Type B pancreatic cell (in vitro differentiated cells): ENCODE measurements around the gene SLC22A31. TPM values are rescaled to one million over a fixed set of nuclear protein-coding genes. Genes with fewer than 3 reads are reported as not detected.

Experiments used
- DNase-seq: peaks from one replicate; pipeline ENCODE4 v3.0.0; 2021; ENCODE audit warnings: mixed read lengths; ENCODE audit not compliant: unreplicated experiment; ENCODE audit errors: extremely low spot score
- H3K27ac Mint-ChIP-seq: 2 replicates; pipeline ENCODE4 v1.8.0; 2021; ENCODE audit warnings: mild to moderate bottlenecking, mixed read lengths
- H3K27me3 Mint-ChIP-seq: 2 replicates; pipeline ENCODE4 v1.8.0; 2021; ENCODE audit warnings: mixed read lengths
- H3K36me3 Mint-ChIP-seq: 2 replicates; pipeline ENCODE4 v1.8.0; 2021; ENCODE audit warnings: mixed read lengths
- H3K4me1 Mint-ChIP-seq: one replicate; pipeline ENCODE4 v1.8.0; 2021; ENCODE audit warnings: mixed read lengths; ENCODE audit not compliant: unreplicated experiment
- H3K4me3 Mint-ChIP-seq: 2 replicates; pipeline ENCODE4 v1.8.0; 2021; ENCODE audit warnings: mild to moderate bottlenecking, mixed read lengths
- H3K9me3 Mint-ChIP-seq: 2 replicates; pipeline ENCODE4 v1.8.0; 2021; ENCODE audit warnings: mixed read lengths
- CTCF ChIP-seq: fragments of 200-600 bp; sonication (generic); conservative IDR thresholded peaks from 2 replicates; pipeline ENCODE4 v1.5.0; 2021; ENCODE audit warnings: antibody characterized with exemption, mild to moderate bottlenecking
- total RNA-seq: library from RNA; stranded (reverse); gene quantifications from 2 replicates; pipeline ENCODE4 v1.2.1, GENCODE V29; 2021; ENCODE audit warnings: low replicate concordance

Gene SLC22A31
- total RNA-seq, 1 donor from 2014 or later: 2.9 TPM

GRCh38 chr16:89146211-89147005 is 53.9 kb downstream of the SLC22A31 start:
- no peak overlapping the region for H3K4me3 Mint-ChIP-seq
- H3K4me1 Mint-ChIP-seq: no peaks in the 10 kb centered on the region
- H3K36me3 Mint-ChIP-seq: peaks cover 15% of the 10 kb centered on the region
- no peak overlapping the region for H3K27ac Mint-ChIP-seq
- no peaks in the 10 kb centered on the region for H3K27me3 Mint-ChIP-seq
- DNase-seq: no peak
- no peak for TF ChIP-seq CTCF
- H3K9me3 Mint-ChIP-seq: peaks cover 10% of the 10 kb centered on the region

Other genes starting within 250 kb of the SLC22A31 start
- gene CBFA2T3, start 223.3 kb downstream of the SLC22A31 start, total RNA-seq: 8.9 and 9.4 TPM in 2 replicates
- 23.6 and 29.0 TPM in 2 replicates for gene ACSF3, start 106.7 kb downstream of the SLC22A31 start, total RNA-seq
- 5.0 TPM in 1 of 2 replicates, not detected in the other for gene CDH15, start 28.8 kb downstream of the SLC22A31 start, total RNA-seq
- gene ZNF778, start 17.2 kb upstream of the SLC22A31 start, total RNA-seq: 8.2 and 14.4 TPM in 2 replicates